A673 (cell line): ENCODE measurements around the gene SYT13.

Experiments
- EZH2 ChIP-seq: fragments of 200-600 bp; sonication (generic); IDR thresholded peaks from 2 replicates; pipeline ENCODE4 v1.6.1; 2017; ENCODE audit warnings: borderline replicate concordance, low read depth, mild to moderate bottlenecking, mixed read lengths, antibody characterized with exemption, low read length; ENCODE audit not compliant: poor library complexity, severe bottlenecking
- TF ChIP-seq, protein P1 (sequence below): fragments of 300-800, 200-600 bp; sonication (generic); conservative IDR thresholded peaks from 2 replicates; pipeline ENCODE4 v1.5.1; 2017; ENCODE audit warnings: low read depth, mild to moderate bottlenecking, antibody characterized with exemption, low read length, moderate library complexity, mixed read lengths

DNA sequence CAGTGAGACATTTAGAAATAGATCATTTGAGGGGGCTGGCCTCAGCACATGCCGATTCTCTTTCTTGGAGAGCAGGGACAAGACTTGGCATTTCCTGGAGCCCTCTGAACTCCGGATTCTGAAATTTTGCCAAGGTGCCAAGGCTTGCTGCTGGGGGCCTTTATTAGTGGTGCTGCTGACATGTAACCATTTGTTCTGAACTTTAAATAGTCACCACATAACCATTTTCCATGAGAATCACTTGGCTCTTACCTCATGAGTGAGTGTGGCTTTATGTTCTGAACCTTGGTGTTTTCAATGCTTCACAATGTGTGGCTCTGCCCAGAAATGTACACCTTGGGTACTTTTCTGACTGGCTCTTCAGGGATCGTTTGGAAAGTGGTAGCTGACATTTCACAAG, 33.3 kb downstream of the SYT13 start:
- TF ChIP-seq, protein P1, sequence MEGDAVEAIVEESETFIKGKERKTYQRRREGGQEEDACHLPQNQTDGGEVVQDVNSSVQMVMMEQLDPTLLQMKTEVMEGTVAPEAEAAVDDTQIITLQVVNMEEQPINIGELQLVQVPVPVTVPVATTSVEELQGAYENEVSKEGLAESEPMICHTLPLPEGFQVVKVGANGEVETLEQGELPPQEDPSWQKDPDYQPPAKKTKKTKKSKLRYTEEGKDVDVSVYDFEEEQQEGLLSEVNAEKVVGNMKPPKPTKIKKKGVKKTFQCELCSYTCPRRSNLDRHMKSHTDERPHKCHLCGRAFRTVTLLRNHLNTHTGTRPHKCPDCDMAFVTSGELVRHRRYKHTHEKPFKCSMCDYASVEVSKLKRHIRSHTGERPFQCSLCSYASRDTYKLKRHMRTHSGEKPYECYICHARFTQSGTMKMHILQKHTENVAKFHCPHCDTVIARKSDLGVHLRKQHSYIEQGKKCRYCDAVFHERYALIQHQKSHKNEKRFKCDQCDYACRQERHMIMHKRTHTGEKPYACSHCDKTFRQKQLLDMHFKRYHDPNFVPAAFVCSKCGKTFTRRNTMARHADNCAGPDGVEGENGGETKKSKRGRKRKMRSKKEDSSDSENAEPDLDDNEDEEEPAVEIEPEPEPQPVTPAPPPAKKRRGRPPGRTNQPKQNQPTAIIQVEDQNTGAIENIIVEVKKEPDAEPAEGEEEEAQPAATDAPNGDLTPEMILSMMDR, result no peak
- TF ChIP-seq EZH2, result no peak
